ENCODE data around the gene CREB3L4. TPM values are rescaled to one million over a fixed set of nuclear protein-coding genes. Genes with fewer than 3 reads are reported as not detected.

The CREB3L4 gene
- total and polyA plus RNA-seq, 2 donors (not counting 3 experiments of a cell fraction or from before 2014, with no cell fraction given), result 8.1 to 12.1 TPM

DNA sequence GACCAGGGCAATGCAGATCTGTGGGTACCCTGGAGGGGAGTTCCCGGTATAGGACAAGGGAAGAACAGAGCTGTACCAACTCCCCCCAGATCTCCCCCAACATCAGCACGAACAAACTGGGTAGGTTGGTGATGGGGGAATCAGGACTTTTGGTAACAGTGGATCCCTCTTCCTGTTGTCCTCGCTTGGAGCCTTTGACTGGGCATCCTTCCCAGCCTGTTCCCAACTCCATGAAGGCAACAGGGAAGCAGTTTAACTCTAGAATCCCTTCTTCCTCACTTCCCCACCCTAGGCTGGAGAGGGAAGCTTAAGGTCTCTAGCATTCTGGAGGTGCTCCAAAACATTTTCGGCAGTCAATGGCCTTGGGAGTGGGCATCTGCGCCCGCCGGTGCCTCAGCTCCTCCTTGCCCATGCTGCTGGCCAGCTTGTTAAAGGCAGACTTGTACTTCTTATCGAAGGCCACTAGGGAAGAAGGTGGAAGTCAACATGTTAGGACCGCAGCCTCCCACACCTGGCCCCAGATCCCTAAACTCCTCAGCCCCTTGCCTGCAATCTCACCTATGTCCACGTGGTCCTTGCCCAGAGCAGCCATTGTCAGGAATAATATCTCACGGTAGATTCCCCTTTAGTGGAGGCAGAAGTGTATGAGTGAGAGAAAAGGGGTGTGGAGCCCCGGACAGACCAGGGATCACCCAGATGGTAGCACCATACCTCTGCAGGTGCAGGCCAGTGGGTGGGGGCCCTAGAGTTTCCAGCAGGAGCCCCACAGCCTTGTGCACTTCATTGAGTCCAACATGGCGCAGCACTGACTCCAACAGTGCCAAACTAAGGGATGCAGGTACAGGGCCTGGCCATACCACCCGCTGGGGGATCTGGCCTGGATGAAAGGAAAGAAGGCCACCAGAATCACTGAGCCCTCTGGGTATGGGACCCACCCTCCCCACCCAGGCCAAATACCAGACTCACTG, 37.4 kb upstream of the CREB3L4 start:
- Histone ChIP-seq H3K79me2 (ENCODE audit: control insufficient read depth, insufficient read depth, low read length) (no peaks in the 10 kb centered on the region), H3K9me3 (replicated peaks; ENCODE audit: control insufficient read depth, insufficient read depth, low read length) (no peaks in the 10 kb centered on the region), H3K4me3 (replicated peaks in 1 of 3; ENCODE audit: insufficient read depth in 1 of 3, low read depth in 1 of 3, low read length in 3 of 3) (no peak overlapping the region), H3K4me1 (ENCODE audit: control insufficient read depth, extremely low read depth, insufficient read depth, low read length) (peaks cover 15% of the 10 kb centered on the region), H3K4me2 (ENCODE audit: insufficient read depth, low read length) (no peak overlapping the region), H3K27ac (ENCODE audit: insufficient read depth, low read depth, low read length) (no peak overlapping the region), H3K36me3 (ENCODE audit: control insufficient read depth in 2 of 2, extremely low read depth in 1 of 2, insufficient read depth in 2 of 2, low read length in 2 of 2) (peaks cover 5 to 22% of the 10 kb centered on the region in 2 experiments), H3K9me1 (replicated peaks; ENCODE audit: control insufficient read depth, extremely low read depth, insufficient read depth, low read length) (no peaks in the 10 kb centered on the region), H2AFZ (ENCODE audit: low read depth, low read length) (no peak overlapping the region), H3K9ac (replicated peaks; ENCODE audit: extremely low read depth, insufficient read depth, low read length) (no peak overlapping the region), H4K20me1 (replicated peaks; ENCODE audit: control insufficient read depth, extremely low read depth, insufficient read depth, low read length) (no peaks in the 10 kb centered on the region), H3K27me3 (ENCODE audit: control insufficient read depth in 2 of 2, insufficient read depth in 2 of 2, low read length in 2 of 2) (no peaks in the 10 kb centered on the region)
- no peak for TF ChIP-seq FOS (IDR thresholded peaks at IDR 0.05; ENCODE audit: borderline replicate concordance, insufficient read depth, low read length)
- no peak for TF ChIP-seq CTCF (IDR thresholded peaks at IDR 0.05; ENCODE audit: extremely low read depth in 1 of 2, insufficient read depth in 1 of 2, low read depth in 1 of 2, low read length in 2 of 2)
- TF ChIP-seq POLR2AphosphoS5 (IDR thresholded peaks at IDR 0.05; ENCODE audit: insufficient read depth, low read depth, low read length), result no peak
- TF ChIP-seq POLR2A (IDR thresholded peaks at IDR 0.05; ENCODE audit: low read depth, low read length), result no peak
- TF ChIP-seq MYC (IDR thresholded peaks at IDR 0.05; ENCODE audit: low read depth, low read length), result no peak
- no peak for TF ChIP-seq JUN (IDR thresholded peaks at IDR 0.05; ENCODE audit: borderline replicate concordance, insufficient read depth, insufficient read length, low read depth)
- no peak for TF ChIP-seq EZH2 (IDR thresholded peaks at IDR 0.05; ENCODE audit: borderline replicate concordance, low read depth, low read length, severe bottlenecking)
- no peak for TF ChIP-seq MAX (IDR thresholded peaks at IDR 0.05; ENCODE audit: insufficient read depth, insufficient read length)
- no peak for TF ChIP-seq GATA2 (IDR thresholded peaks at IDR 0.05; ENCODE audit: insufficient read depth, insufficient read length, low read depth, low read length)
- TSS peak; percentile 39 for BruUV-seq (replicated peaks)
- FAIRE-seq (no peak), DNase-seq (ENCODE audit: low read depth, low spot score) (no peak)
- intact Hi-C loops (cut with micrococcal nuclease) (loop anchor here (1.0 kb wide), 1 partner anchor 33 kb away; the partner anchor contains the start of gene SLC39A1), dilution Hi-C loops (cut with MboI; ENCODE audit: extremely low pct_ligation_motif_present, low sequenced_read_pairs) (no loop called here)
- POLR2A ChIA-PET, result no interaction called here
- CTCF ChIA-PET, result interaction anchor here (2.0 to 5.1 kb wide), 5 partner anchors 10 to 133 kb away, joined by 5 to 34 read pairs (median 11); partner anchors contain the start of gene DENND4B

Measured in endothelial cell of umbilical vein (primary cell).